Activated CD8-positive, alpha-beta memory T cell treated with anti-CD3 and anti-CD28 coated beads for 24 hours (primary cell): ENCODE data around the gene PHTF1.

Experiments used
- DNase-seq: peaks from one replicate; pipeline ENCODE4 v3.0.0-alpha.2; 2020

Gene PHTF1

DNA sequence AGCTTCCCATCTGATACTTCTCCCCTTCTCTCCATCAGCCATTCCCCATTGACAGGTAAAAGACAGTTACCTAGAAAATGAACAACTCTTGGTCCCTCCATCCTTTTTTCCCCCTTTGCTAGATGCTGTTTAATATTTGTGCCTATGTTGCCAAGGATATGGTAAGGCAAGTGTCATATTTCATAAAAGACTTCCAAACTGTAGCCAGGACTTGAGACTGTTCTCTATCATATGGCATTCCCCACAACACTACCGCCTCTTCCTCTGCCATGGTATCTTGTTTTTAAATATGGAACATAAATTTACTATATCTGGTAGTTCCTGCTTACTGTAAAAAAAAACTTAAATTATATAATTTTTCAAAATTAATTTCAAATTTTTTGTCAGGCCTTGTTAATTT lies 97.2 kb downstream of the PHTF1 start:
- no peak for DNase-seq

DNA sequence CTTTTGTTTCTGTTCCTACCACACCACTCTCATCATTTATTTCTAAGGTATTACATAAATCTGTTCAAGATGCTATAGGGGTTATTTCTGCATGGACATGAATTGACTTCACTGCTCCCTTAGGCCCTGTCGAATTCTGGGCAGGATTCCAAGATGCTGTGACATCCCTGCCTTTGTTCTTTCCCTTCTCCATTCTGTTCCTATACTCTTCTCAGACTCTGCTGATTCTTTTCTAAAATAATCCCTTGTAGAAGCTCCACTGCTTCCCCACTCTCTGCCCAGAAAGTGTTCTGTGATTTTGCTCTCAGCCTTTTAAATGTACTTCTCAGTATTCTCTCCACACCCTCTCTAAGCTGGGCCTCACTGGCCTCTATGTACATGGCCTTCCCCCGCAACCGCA lies 99.2 kb downstream of the PHTF1 start:
- DNase-seq = no peak

DNA sequence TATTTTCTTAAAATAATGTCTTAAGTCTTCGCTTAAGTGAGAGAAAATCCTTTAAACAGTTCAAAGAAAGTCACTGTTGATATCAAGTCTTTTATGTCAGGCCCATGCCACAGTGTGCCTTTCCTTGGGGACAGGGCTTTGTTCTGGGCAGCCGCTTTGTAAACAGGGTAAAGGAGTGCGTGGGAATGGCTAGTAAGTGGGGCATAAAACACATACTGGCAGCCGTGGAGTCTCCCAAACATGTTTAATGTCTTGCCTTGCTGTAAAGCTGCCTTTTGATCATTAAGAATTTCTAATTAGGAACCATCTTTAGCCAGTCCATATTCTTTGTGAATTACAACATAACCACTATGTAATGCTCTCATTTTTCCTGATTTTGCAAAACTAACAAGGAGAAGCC lies 99.7 kb downstream of the PHTF1 start:
- DNase-seq = no peak

DNA sequence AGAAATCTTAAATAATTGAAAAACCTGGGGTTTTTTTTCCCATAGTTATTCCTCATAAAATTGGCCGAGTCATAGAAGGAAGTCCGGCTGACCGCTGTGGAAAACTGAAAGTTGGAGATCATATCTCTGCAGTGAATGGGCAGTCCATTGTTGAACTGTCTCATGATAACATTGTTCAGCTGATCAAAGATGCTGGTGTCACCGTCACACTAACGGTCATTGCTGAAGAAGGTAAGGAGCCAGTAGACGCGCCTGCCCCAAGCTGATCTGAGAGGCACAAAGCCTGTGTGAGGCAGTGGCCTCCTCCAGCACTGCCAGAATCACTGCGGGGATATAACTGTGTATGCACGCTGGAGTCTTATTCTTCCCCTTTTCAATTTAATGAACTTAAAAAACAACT lies 100.3 kb downstream of the PHTF1 start:
- no peak for DNase-seq

DNA sequence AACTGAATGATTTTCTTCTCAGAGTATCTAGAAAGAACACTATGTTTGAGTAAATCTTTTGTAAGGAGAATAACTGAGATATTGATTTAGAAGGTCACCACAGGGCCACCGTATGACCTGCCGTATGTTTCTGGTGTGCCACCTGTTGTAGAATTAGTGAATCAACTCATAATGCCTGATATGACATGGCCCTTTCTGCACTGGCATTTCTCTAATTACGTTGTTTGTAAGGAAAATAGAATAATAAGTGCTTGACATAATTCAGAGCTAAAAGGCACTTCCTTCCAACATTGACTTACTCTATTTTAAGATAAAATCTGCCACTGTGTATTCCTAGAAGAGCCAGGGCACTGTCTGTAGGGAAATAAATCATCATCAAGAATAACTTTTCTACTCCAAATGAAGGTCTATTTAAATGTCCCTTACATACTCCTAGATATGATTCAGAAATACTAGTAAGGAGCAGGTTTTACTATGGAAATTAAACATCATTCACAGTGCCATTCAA lies 101.7 kb downstream of the PHTF1 start:
- no peak for DNase-seq

GRCh38 chr1:113657126-113657525 lies 102.2 kb downstream of the PHTF1 start:
- no peak for DNase-seq

DNA sequence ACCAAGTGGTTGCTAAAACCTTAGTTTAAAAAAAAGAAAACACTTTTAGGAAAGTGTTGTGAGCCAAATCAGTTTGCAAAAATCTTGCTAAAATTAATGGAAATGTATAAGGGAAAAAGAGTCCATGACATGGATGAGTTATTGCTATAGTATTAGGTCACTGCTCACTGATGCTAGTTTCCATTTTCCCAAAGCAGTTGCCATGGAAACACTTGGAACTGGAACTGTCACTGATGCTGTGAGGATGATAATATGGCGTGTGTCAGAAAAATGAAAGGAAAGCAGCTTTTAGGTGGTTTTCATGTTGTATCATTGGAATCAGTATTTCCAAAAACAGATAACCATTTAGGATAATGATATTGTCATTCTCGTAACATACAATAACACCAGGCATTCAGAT lies 104.4 kb downstream of the PHTF1 start:
- no peak for DNase-seq

- DNase-seq = no peak
Measured at GRCh38 chr1:113653741-113654140, 105.5 kb downstream of the PHTF1 start.

DNA sequence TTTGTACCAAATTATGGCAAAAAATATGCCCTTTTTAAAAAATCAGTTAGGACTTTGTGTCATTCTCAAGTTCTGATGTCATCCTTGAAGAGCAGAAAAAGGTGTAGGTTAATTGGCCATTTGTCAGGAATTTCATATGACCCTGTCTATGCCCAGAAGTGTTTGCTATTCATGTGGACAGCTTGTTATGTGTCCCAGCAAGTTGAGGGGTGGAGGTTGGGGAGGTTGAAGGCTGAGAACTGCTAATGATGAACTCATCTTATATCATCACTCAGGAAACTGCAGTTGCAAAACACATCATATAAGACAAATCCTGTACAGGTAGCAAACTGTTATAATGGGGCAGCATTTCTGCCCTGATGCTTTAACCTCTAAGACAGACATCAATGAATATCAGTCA lies 106.5 kb downstream of the PHTF1 start:
- no peak for DNase-seq

GRCh38 chr1:113648478-113648877 lies 110.8 kb downstream of the PHTF1 start:
- no peak for DNase-seq

DNA sequence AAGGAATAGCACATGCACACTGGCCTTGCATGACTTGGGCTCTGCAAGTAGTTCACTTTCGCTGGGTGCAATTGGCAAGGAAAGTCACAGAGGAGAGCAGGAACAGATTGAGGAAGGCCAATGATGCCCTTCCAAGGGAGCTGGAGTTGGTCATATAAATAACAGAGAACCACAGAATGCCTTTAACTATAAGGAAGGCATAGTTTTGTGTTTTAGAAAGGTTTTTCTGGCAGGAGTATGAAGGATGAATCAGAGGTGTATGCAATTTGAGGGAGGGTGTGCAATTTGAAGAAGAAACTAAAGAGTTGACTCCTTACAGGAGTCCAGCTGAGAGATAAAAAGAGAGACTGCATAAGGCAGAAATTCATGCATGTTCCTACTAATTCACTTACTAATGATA lies 112.1 kb downstream of the PHTF1 start:
- no peak for DNase-seq
